ENCODE measurements around the gene TMEM156. TPM values are rescaled to one million over a fixed set of nuclear protein-coding genes. Genes with fewer than 3 reads are reported as not detected.
"Not testable (repeated sequence)": the region's sequence is repeated elsewhere in the genome, so short reads cannot be mapped to it uniquely, and the experiment has no call there.

Gene TMEM156
- total and polyA plus RNA-seq, 12 donors, result 0.10 to 1.1 (median 0.13) TPM; not detected in 7

DNA sequence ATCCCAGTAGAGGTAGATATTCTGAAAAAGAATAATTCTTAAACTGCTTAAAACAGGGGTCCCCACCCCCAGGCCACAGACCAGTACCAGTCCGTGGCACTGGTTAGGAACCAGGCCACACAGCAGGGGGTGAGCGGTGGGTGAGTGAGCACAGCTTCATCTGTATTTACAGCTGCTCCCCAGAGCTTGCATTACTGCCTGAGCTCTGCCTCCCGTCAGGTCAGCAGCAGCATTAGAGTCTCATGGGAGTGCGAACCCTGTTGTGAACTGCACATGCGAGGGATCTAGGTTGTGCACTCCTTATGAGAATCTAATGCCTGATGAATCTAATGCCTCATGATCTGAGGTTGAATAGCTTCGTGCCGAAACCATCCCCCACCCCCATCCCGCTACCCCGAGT is 87.8 kb downstream of the TMEM156 start:
- TF ChIP-seq, protein P1, sequence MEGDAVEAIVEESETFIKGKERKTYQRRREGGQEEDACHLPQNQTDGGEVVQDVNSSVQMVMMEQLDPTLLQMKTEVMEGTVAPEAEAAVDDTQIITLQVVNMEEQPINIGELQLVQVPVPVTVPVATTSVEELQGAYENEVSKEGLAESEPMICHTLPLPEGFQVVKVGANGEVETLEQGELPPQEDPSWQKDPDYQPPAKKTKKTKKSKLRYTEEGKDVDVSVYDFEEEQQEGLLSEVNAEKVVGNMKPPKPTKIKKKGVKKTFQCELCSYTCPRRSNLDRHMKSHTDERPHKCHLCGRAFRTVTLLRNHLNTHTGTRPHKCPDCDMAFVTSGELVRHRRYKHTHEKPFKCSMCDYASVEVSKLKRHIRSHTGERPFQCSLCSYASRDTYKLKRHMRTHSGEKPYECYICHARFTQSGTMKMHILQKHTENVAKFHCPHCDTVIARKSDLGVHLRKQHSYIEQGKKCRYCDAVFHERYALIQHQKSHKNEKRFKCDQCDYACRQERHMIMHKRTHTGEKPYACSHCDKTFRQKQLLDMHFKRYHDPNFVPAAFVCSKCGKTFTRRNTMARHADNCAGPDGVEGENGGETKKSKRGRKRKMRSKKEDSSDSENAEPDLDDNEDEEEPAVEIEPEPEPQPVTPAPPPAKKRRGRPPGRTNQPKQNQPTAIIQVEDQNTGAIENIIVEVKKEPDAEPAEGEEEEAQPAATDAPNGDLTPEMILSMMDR (IDR thresholded peaks at IDR 0.05), result no peak
- Histone ChIP-seq H3K36me3 (peaks cover 0 to 68% (median 16%) of the 10 kb centered on the region in 9 donors), H3K27me3 (no peaks in the 10 kb centered on the region), H3K4me3 (no peak overlapping the region), H3K27ac (no peak overlapping the region), H3K9me3 (no peaks in the 10 kb centered on the region), H3K4me1 (peaks cover 0 to 23% (median 4%) of the 10 kb centered on the region in 9 donors)
- WGBS, 2 donors, result 92 to 96% methylated on average over 9 of the region's 9 CpGs
- DNase-seq, result no peak
- no peak for ATAC-seq
- intact Hi-C loops (cut with DNase I), result no loop called here

DNA sequence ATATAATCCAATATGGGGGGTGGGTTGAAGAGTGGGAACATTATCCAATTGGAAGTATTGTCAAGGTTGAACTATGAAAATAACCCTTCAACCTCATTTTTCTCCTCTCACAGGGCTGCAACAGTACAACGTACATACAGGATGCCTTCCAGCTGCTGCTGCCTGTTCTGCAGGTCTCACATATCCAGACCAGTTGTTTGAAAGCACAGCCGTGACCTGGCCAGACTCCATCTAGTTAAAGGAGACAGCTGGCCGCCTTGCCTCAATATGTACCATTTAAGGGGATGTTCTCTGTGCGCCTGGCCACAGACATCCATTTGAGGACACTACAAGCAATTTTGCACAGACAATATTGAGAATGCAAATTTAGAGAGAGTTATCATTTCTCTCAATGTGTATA is 88.9 kb downstream of the TMEM156 start:
- DNase-seq (peak; percentile 29 to 39), ATAC-seq (peak in 4 of 8 donors; percentile 36 to 59 (median 56))
- no peak overlapping the region for H3K27ac ChIP-seq
- H3K27me3 ChIP-seq, result no peaks in the 10 kb centered on the region
- peaks cover 0 to 14% (median 0%) of the 10 kb centered on the region in 9 donors for H3K4me1 ChIP-seq
- intact Hi-C loops (cut with DNase I), result no loop called here
- WGBS, 2 donors, result 61 to 82% methylated on average over 4 of the region's 4 CpGs
- no peak overlapping the region for H3K4me3 ChIP-seq
- peaks cover 0 to 79% (median 27%) of the 10 kb centered on the region in 9 donors for H3K36me3 ChIP-seq
- TF ChIP-seq, protein P1 (IDR thresholded peaks at IDR 0.05), result no peak
- H3K9me3 ChIP-seq, result no peaks in the 10 kb centered on the region

DNA sequence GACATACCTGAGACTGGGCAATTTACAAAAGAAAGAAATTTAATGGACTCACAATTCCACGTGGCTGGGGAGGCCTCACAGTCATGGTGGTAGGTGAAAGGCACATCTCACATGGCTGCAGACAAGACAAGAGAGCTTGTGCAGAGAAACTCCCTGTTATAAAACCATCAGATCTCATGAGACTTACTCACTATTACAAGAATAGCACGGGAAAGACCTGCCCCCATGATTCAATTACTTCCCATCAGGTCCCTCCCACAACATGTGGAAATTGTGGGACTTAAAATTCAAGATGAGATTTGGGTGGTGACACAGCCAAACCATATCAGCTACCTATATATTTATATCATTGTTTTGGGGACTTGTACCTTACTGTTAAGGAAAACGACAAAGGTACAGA is 90.3 kb downstream of the TMEM156 start:
- WGBS, 2 donors, result 66 to 71% methylated on average over 3 of the region's 3 CpGs
- intact Hi-C loops (cut with DNase I); DNase-seq; H3K27me3 ChIP-seq; ATAC-seq; H3K4me3 ChIP-seq; H3K9me3 ChIP-seq: not testable (repeated sequence)
- Histone ChIP-seq H3K36me3 (peaks cover 0 to 93% (median 30%) of the 10 kb centered on the region in 9 donors), H3K27ac (peak overlapping the region in 1 of 10 donors; percentile 32), H3K4me1 (peaks cover 0 to 14% (median 0%) of the 10 kb centered on the region in 9 donors)

- intact Hi-C loops (cut with DNase I), result no loop called here
- 97% methylated on average over 3 of the region's 3 CpGs for WGBS, 2 donors
- TF ChIP-seq, protein P1 (IDR thresholded peaks at IDR 0.05), result no peak
- no peak for DNase-seq
- Histone ChIP-seq H3K27ac (no peak overlapping the region), H3K9me3 (no peaks in the 10 kb centered on the region), H3K4me1 (peaks cover 0 to 14% (median 0%) of the 10 kb centered on the region in 9 donors), H3K4me3 (no peak overlapping the region), H3K36me3 (peaks cover 0 to 100% (median 39%) of the 10 kb centered on the region in 9 donors), H3K27me3 (no peaks in the 10 kb centered on the region)
- no peak for ATAC-seq
These were observed 91.7 kb downstream of the TMEM156 start for GRCh38 chr4:38940476-38940875.

DNA sequence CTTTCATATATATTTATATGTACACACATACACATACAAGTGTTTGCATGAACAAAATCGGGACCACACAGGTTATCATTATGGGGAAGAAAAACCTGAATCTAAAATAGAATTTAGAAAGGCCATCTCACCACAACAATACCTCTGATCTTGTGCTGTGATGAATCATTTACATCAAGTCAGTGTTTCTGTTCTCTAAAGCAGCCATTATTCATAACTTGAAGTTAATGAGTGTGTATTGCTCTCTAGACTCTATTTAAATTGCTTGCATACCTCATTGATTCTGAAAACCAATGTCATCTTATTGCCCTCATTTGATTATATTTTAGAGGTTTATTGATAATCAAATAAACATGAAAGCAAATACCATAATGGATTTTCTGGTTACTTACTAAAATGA is 93.0 kb downstream of the TMEM156 start:
- intact Hi-C loops (cut with DNase I), result no loop called here
- Histone ChIP-seq H3K27me3 (no peaks in the 10 kb centered on the region), H3K4me3 (no peak overlapping the region), H3K9me3 (no peaks in the 10 kb centered on the region), H3K4me1 (peaks cover 0 to 14% (median 0%) of the 10 kb centered on the region in 9 donors), H3K36me3 (peaks cover 0 to 100% (median 43%) of the 10 kb centered on the region in 9 donors), H3K27ac (no peak overlapping the region)
- ATAC-seq (no peak), DNase-seq (no peak)
- TF ChIP-seq, protein P1 (IDR thresholded peaks at IDR 0.05), result no peak
- 90 to 97% methylated on average over 1 of the region's 1 CpG for WGBS, 2 donors
